ENCODE results near the gene CHMP2B.

DNA sequence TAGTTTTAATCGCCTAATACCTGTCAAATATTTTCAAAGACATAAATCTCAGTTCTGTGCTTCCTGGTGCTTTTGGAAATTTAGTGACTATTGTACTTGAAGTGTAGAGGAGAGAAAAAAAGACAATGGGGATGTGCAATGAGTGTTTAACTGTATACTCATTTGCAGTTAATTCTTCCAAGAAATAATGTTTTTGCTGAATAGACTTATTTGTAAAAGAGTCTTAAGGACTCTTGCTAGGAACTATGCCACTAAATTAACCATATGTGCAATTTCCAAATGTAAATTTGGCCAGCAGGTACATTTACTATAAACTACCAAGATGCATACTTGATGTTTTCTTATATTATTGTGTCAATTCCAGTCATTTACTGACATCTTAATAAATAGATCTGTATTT is 2.0 kb downstream of the CHMP2B start:
- TF ChIP-seq, protein P1, sequence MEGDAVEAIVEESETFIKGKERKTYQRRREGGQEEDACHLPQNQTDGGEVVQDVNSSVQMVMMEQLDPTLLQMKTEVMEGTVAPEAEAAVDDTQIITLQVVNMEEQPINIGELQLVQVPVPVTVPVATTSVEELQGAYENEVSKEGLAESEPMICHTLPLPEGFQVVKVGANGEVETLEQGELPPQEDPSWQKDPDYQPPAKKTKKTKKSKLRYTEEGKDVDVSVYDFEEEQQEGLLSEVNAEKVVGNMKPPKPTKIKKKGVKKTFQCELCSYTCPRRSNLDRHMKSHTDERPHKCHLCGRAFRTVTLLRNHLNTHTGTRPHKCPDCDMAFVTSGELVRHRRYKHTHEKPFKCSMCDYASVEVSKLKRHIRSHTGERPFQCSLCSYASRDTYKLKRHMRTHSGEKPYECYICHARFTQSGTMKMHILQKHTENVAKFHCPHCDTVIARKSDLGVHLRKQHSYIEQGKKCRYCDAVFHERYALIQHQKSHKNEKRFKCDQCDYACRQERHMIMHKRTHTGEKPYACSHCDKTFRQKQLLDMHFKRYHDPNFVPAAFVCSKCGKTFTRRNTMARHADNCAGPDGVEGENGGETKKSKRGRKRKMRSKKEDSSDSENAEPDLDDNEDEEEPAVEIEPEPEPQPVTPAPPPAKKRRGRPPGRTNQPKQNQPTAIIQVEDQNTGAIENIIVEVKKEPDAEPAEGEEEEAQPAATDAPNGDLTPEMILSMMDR (IDR thresholded peaks at IDR 0.05; ENCODE audit: low read depth, low read length), result no peak
- no peak for TF ChIP-seq EZH2phosphoT487 (IDR thresholded peaks at IDR 0.05; ENCODE audit: low read depth)

Measured in OCI-LY3 (cell line).